ENCODE data around the gene ANKAR. TPM values are rescaled to one million over a fixed set of nuclear protein-coding genes. Genes with fewer than 3 reads are reported as not detected.

ANKAR gene
- 1.1 TPM for polyA plus RNA-seq (2013, experiment 1 of 2)
- polyA plus RNA-seq (2013, experiment 2 of 2) = 1.1 TPM

GRCh38 chr2:189674374-189675112 lies at the start of gene ANKAR:
TSS of gene ANKAR (plus strand) at chr2:189674670. CDS start at chr2:189676491, 1,821 bp downstream.
- H3K27me3 ChIP-seq (ENCODE audit: control insufficient read depth in 1 of 2, insufficient read depth in 1 of 2, low read length in 2 of 2) = no peaks in the 10 kb centered on the region
- no peaks in the 10 kb centered on the region for H3K9me3 ChIP-seq (ENCODE audit: control insufficient read depth, low read length)
- peaks cover 5% of the 10 kb centered on the region for H3K4me1 ChIP-seq (ENCODE audit: control insufficient read depth, insufficient read depth, low read depth, low read length)
- peak within 1 kb of the TSS; percentile 23 for H3K4me2 ChIP-seq (ENCODE audit: low read length, poor library complexity, severe bottlenecking)
- peak; percentile 85 for DNase-seq
- H3K36me3 ChIP-seq (ENCODE audit: control insufficient read depth in 1 of 2, insufficient read depth in 2 of 2, low read depth in 1 of 2, low read length in 2 of 2) = peaks cover 18 to 22% of the 10 kb centered on the region in 2 experiments
- H2BK120ac ChIP-seq (ENCODE audit: low read depth, low read length) = peak within 1 kb of the TSS; percentile 42
- 39% methylated on average over 60 of the region's 62 CpGs for WGBS
- H2AK5ac ChIP-seq (ENCODE audit: low read length, severe bottlenecking) = no peak within 1 kb of the TSS
- no peak within 1 kb of the TSS for H3K27ac ChIP-seq (ENCODE audit: low read length, poor library complexity, severe bottlenecking)
- peak within 1 kb of the TSS; percentile 99 for H3K9ac ChIP-seq (ENCODE audit: low read length)
- peak within 1 kb of the TSS; percentile 96 for H4K8ac ChIP-seq (ENCODE audit: low read length)
- no peak within 1 kb of the TSS for H3K23ac ChIP-seq (ENCODE audit: low read length in 2 of 2)
- peak within 1 kb of the TSS; percentile 29 to 90 for H3K4me3 ChIP-seq (ENCODE audit: insufficient read depth in 1 of 2, low read depth in 1 of 2, low read length in 2 of 2)
- H2BK15ac ChIP-seq (ENCODE audit: low read depth, poor library complexity, severe bottlenecking) = no peak within 1 kb of the TSS
- H3K79me1 ChIP-seq (replicated peaks; ENCODE audit: low read length, poor library complexity, severe bottlenecking) = peaks cover 1% of the 10 kb centered on the region
- H2AFZ ChIP-seq (ENCODE audit: low read depth, low read length) = peak within 1 kb of the TSS; percentile 49
- peak within 1 kb of the TSS; percentile 6 to 37 for H3K18ac ChIP-seq (ENCODE audit: low read depth in 1 of 2, low read length in 2 of 2)
- peak within 1 kb of the TSS in 1 of 2 experiments; percentile 62 for H3K14ac ChIP-seq (ENCODE audit: low read length in 2 of 2)
- peak within 1 kb of the TSS; percentile 87 for H4K91ac ChIP-seq (ENCODE audit: low read length)
- H3K4ac ChIP-seq (ENCODE audit: low read depth in 1 of 2, low read length in 2 of 2) = no peak within 1 kb of the TSS
- no peak within 1 kb of the TSS for H2BK5ac ChIP-seq (ENCODE audit: low read depth, low read length, poor library complexity, severe bottlenecking)
- peak within 1 kb of the TSS in 1 of 2 experiments; percentile 57 for H2BK12ac ChIP-seq (ENCODE audit: low read length in 2 of 2)

- Histone ChIP-seq H2BK15ac (ENCODE audit: low read depth, poor library complexity, severe bottlenecking) (no peak overlapping the region), H3K9ac (ENCODE audit: low read length) (no peak overlapping the region), H4K91ac (ENCODE audit: low read length) (no peak overlapping the region), H3K79me1 (replicated peaks; ENCODE audit: low read length, poor library complexity, severe bottlenecking) (no peaks in the 10 kb centered on the region), H3K9me3 (ENCODE audit: control insufficient read depth, low read length) (no peaks in the 10 kb centered on the region), H3K4me1 (ENCODE audit: control insufficient read depth, insufficient read depth, low read depth, low read length) (no peaks in the 10 kb centered on the region), H3K4ac (ENCODE audit: low read depth in 1 of 2, low read length in 2 of 2) (no peak overlapping the region), H2BK120ac (ENCODE audit: low read depth, low read length) (no peak overlapping the region), H3K14ac (ENCODE audit: low read length in 2 of 2) (no peak overlapping the region), H3K4me2 (ENCODE audit: low read length, poor library complexity, severe bottlenecking) (no peak overlapping the region), H4K8ac (ENCODE audit: low read length) (no peak overlapping the region), H2BK12ac (ENCODE audit: low read length in 2 of 2) (no peak overlapping the region), H3K27me3 (ENCODE audit: control insufficient read depth in 1 of 2, insufficient read depth in 1 of 2, low read length in 2 of 2) (no peaks in the 10 kb centered on the region), H2BK5ac (ENCODE audit: low read depth, low read length, poor library complexity, severe bottlenecking) (no peak overlapping the region), H3K36me3 (ENCODE audit: control insufficient read depth in 1 of 2, insufficient read depth in 2 of 2, low read depth in 1 of 2, low read length in 2 of 2) (no peaks in the 10 kb centered on the region), H3K27ac (ENCODE audit: low read length, poor library complexity, severe bottlenecking) (no peak overlapping the region), H3K23ac (ENCODE audit: low read length in 2 of 2) (no peak overlapping the region), H2AFZ (ENCODE audit: low read depth, low read length) (no peak overlapping the region), H3K4me3 (ENCODE audit: insufficient read depth in 1 of 2, low read depth in 1 of 2, low read length in 2 of 2) (no peak overlapping the region), H3K18ac (ENCODE audit: low read depth in 1 of 2, low read length in 2 of 2) (no peak overlapping the region), H2AK5ac (ENCODE audit: low read length, severe bottlenecking) (no peak overlapping the region)
- WGBS = no CpG with 5 or more reads among the region's 2 CpGs
- DNase-seq = no peak
Observed at GRCh38 chr2:189625636-189626035, 48.8 kb upstream of the ANKAR start.

GRCh38 chr2:189627789-189628188 lies 46.7 kb upstream of the ANKAR start:
- DNase-seq = no peak
- Histone ChIP-seq H2BK5ac (ENCODE audit: low read depth, low read length, poor library complexity, severe bottlenecking) (no peak overlapping the region), H3K36me3 (ENCODE audit: control insufficient read depth in 1 of 2, insufficient read depth in 2 of 2, low read depth in 1 of 2, low read length in 2 of 2) (no peaks in the 10 kb centered on the region), H3K27me3 (ENCODE audit: control insufficient read depth in 1 of 2, insufficient read depth in 1 of 2, low read length in 2 of 2) (no peaks in the 10 kb centered on the region), H2AFZ (ENCODE audit: low read depth, low read length) (no peak overlapping the region), H4K8ac (ENCODE audit: low read length) (no peak overlapping the region), H3K9ac (ENCODE audit: low read length) (no peak overlapping the region), H2BK120ac (ENCODE audit: low read depth, low read length) (no peak overlapping the region), H4K91ac (ENCODE audit: low read length) (no peak overlapping the region), H3K9me3 (ENCODE audit: control insufficient read depth, low read length) (no peaks in the 10 kb centered on the region), H3K4me3 (ENCODE audit: insufficient read depth in 1 of 2, low read depth in 1 of 2, low read length in 2 of 2) (no peak overlapping the region), H3K4me2 (ENCODE audit: low read length, poor library complexity, severe bottlenecking) (no peak overlapping the region), H3K4ac (ENCODE audit: low read depth in 1 of 2, low read length in 2 of 2) (no peak overlapping the region), H2BK12ac (ENCODE audit: low read length in 2 of 2) (no peak overlapping the region), H3K18ac (ENCODE audit: low read depth in 1 of 2, low read length in 2 of 2) (no peak overlapping the region), H3K14ac (ENCODE audit: low read length in 2 of 2) (no peak overlapping the region), H3K79me1 (replicated peaks; ENCODE audit: low read length, poor library complexity, severe bottlenecking) (no peaks in the 10 kb centered on the region), H3K23ac (ENCODE audit: low read length in 2 of 2) (no peak overlapping the region), H3K4me1 (ENCODE audit: control insufficient read depth, insufficient read depth, low read depth, low read length) (no peaks in the 10 kb centered on the region), H2BK15ac (ENCODE audit: low read depth, poor library complexity, severe bottlenecking) (no peak overlapping the region), H2AK5ac (ENCODE audit: low read length, severe bottlenecking) (no peak overlapping the region), H3K27ac (ENCODE audit: low read length, poor library complexity, severe bottlenecking) (no peak overlapping the region)
- WGBS = no CpG with 5 or more reads among the region's 1 CpG

GRCh38 chr2:189628817-189629530 lies 45.5 kb upstream of the ANKAR start:
- Histone ChIP-seq H3K27ac (ENCODE audit: low read length, poor library complexity, severe bottlenecking) (no peak overlapping the region), H2BK12ac (ENCODE audit: low read length in 2 of 2) (no peak overlapping the region), H2BK15ac (ENCODE audit: low read depth, poor library complexity, severe bottlenecking) (no peak overlapping the region), H3K79me1 (replicated peaks; ENCODE audit: low read length, poor library complexity, severe bottlenecking) (no peaks in the 10 kb centered on the region), H3K36me3 (ENCODE audit: control insufficient read depth in 1 of 2, insufficient read depth in 2 of 2, low read depth in 1 of 2, low read length in 2 of 2) (no peaks in the 10 kb centered on the region), H2AFZ (ENCODE audit: low read depth, low read length) (no peak overlapping the region), H3K4me3 (ENCODE audit: insufficient read depth in 1 of 2, low read depth in 1 of 2, low read length in 2 of 2) (no peak overlapping the region), H2AK5ac (ENCODE audit: low read length, severe bottlenecking) (no peak overlapping the region), H3K18ac (ENCODE audit: low read depth in 1 of 2, low read length in 2 of 2) (no peak overlapping the region), H3K4ac (ENCODE audit: low read depth in 1 of 2, low read length in 2 of 2) (no peak overlapping the region), H4K91ac (ENCODE audit: low read length) (no peak overlapping the region), H2BK120ac (ENCODE audit: low read depth, low read length) (no peak overlapping the region), H3K9me3 (ENCODE audit: control insufficient read depth, low read length) (no peaks in the 10 kb centered on the region), H3K4me2 (ENCODE audit: low read length, poor library complexity, severe bottlenecking) (no peak overlapping the region), H4K8ac (ENCODE audit: low read length) (no peak overlapping the region), H3K4me1 (ENCODE audit: control insufficient read depth, insufficient read depth, low read depth, low read length) (no peaks in the 10 kb centered on the region), H2BK5ac (ENCODE audit: low read depth, low read length, poor library complexity, severe bottlenecking) (no peak overlapping the region), H3K27me3 (ENCODE audit: control insufficient read depth in 1 of 2, insufficient read depth in 1 of 2, low read length in 2 of 2) (no peaks in the 10 kb centered on the region), H3K9ac (ENCODE audit: low read length) (no peak overlapping the region), H3K23ac (ENCODE audit: low read length in 2 of 2) (no peak overlapping the region), H3K14ac (ENCODE audit: low read length in 2 of 2) (no peak overlapping the region)
- DNase-seq = peak; percentile 17
- WGBS = 92% methylated on average over 8 of the region's 9 CpGs

Measured in mesenchymal stem cell (in vitro differentiated cells and primary cell).